ENCODE measurements around the gene ST6GAL1.

ST6GAL1 gene

GRCh38 chr3:187085021-187085666 is 154.8 kb downstream of the ST6GAL1 start:
- TF ChIP-seq ZNF274 (IDR thresholded peaks at IDR 0.05; ENCODE audit: low read depth, low read length) (no peak), YY1 (IDR thresholded peaks at IDR 0.05; ENCODE audit: insufficient read depth, insufficient read length) (no peak), SUZ12 (IDR thresholded peaks at IDR 0.05; ENCODE audit: extremely low read depth, insufficient read depth, insufficient read length) (no peak)
- Histone ChIP-seq H3K4me3 (ENCODE audit: insufficient read length, low read depth) (no peak overlapping the region), H3K9me3 (ENCODE audit: insufficient read depth, low read length) (peaks cover 21% of the 10 kb centered on the region), H3K36me3 (ENCODE audit: insufficient read depth, insufficient read length, low read length) (no peaks in the 10 kb centered on the region), H3K27me3 (ENCODE audit: insufficient read depth, insufficient read length) (no peaks in the 10 kb centered on the region), H3K9ac (ENCODE audit: insufficient read length, low read depth) (no peak overlapping the region), H3K4me1 (ENCODE audit: insufficient read depth, insufficient read length) (no peaks in the 10 kb centered on the region)
- DNase-seq (ENCODE audit: low read depth, low spot score): no peak

GRCh38 chr3:187085933-187086332 is 155.6 kb downstream of the ST6GAL1 start:
- H3K9me3 ChIP-seq (ENCODE audit: insufficient read depth, low read length): peaks cover 21% of the 10 kb centered on the region
- TF ChIP-seq SUZ12 (IDR thresholded peaks at IDR 0.05; ENCODE audit: extremely low read depth, insufficient read depth, insufficient read length) (no peak), YY1 (IDR thresholded peaks at IDR 0.05; ENCODE audit: insufficient read depth, insufficient read length) (no peak), ZNF274 (IDR thresholded peaks at IDR 0.05; ENCODE audit: low read depth, low read length) (no peak)
- no peak for DNase-seq (ENCODE audit: low read depth, low spot score)
- H3K4me3 ChIP-seq (ENCODE audit: insufficient read length, low read depth): no peak overlapping the region
- H3K27me3 ChIP-seq (ENCODE audit: insufficient read depth, insufficient read length): no peaks in the 10 kb centered on the region
- no peaks in the 10 kb centered on the region for H3K36me3 ChIP-seq (ENCODE audit: insufficient read depth, insufficient read length, low read length)
- no peaks in the 10 kb centered on the region for H3K4me1 ChIP-seq (ENCODE audit: insufficient read depth, insufficient read length)
- no peak overlapping the region for H3K9ac ChIP-seq (ENCODE audit: insufficient read length, low read depth)

- TF ChIP-seq YY1 (IDR thresholded peaks at IDR 0.05; ENCODE audit: insufficient read depth, insufficient read length) (no peak), SUZ12 (IDR thresholded peaks at IDR 0.05; ENCODE audit: extremely low read depth, insufficient read depth, insufficient read length) (no peak), ZNF274 (IDR thresholded peaks at IDR 0.05; ENCODE audit: low read depth, low read length) (no peak)
- no peaks in the 10 kb centered on the region for H3K36me3 ChIP-seq (ENCODE audit: insufficient read depth, insufficient read length, low read length)
- DNase-seq (ENCODE audit: low read depth, low spot score): no peak
- no peak overlapping the region for H3K9ac ChIP-seq (ENCODE audit: insufficient read length, low read depth)
- H3K4me1 ChIP-seq (ENCODE audit: insufficient read depth, insufficient read length): no peaks in the 10 kb centered on the region
- H3K4me3 ChIP-seq (ENCODE audit: insufficient read length, low read depth): no peak overlapping the region
- no peaks in the 10 kb centered on the region for H3K27me3 ChIP-seq (ENCODE audit: insufficient read depth, insufficient read length)
- peaks cover 21% of the 10 kb centered on the region for H3K9me3 ChIP-seq (ENCODE audit: insufficient read depth, low read length)
Observed at GRCh38 chr3:187086831-187087230, 156.5 kb downstream of the ST6GAL1 start.

GRCh38 chr3:187088701-187089100 is 158.4 kb downstream of the ST6GAL1 start:
- H3K9ac ChIP-seq (ENCODE audit: insufficient read length, low read depth): no peak overlapping the region
- peaks cover 36% of the 10 kb centered on the region for H3K9me3 ChIP-seq (ENCODE audit: insufficient read depth, low read length)
- H3K27me3 ChIP-seq (ENCODE audit: insufficient read depth, insufficient read length): no peaks in the 10 kb centered on the region
- no peak for DNase-seq (ENCODE audit: low read depth, low spot score)
- H3K36me3 ChIP-seq (ENCODE audit: insufficient read depth, insufficient read length, low read length): no peaks in the 10 kb centered on the region
- no peaks in the 10 kb centered on the region for H3K4me1 ChIP-seq (ENCODE audit: insufficient read depth, insufficient read length)
- TF ChIP-seq YY1 (IDR thresholded peaks at IDR 0.05; ENCODE audit: insufficient read depth, insufficient read length) (no peak), ZNF274 (IDR thresholded peaks at IDR 0.05; ENCODE audit: low read depth, low read length) (no peak), SUZ12 (IDR thresholded peaks at IDR 0.05; ENCODE audit: extremely low read depth, insufficient read depth, insufficient read length) (no peak)
- H3K4me3 ChIP-seq (ENCODE audit: insufficient read length, low read depth): no peak overlapping the region

- H3K27me3 ChIP-seq (ENCODE audit: insufficient read depth, insufficient read length): no peaks in the 10 kb centered on the region
- no peaks in the 10 kb centered on the region for H3K4me1 ChIP-seq (ENCODE audit: insufficient read depth, insufficient read length)
- H3K9ac ChIP-seq (ENCODE audit: insufficient read length, low read depth): no peak overlapping the region
- no peak overlapping the region for H3K4me3 ChIP-seq (ENCODE audit: insufficient read length, low read depth)
- no peak for DNase-seq (ENCODE audit: low read depth, low spot score)
- no peaks in the 10 kb centered on the region for H3K36me3 ChIP-seq (ENCODE audit: insufficient read depth, insufficient read length, low read length)
- TF ChIP-seq SUZ12 (IDR thresholded peaks at IDR 0.05; ENCODE audit: extremely low read depth, insufficient read depth, insufficient read length) (no peak), ZNF274 (IDR thresholded peaks at IDR 0.05; ENCODE audit: low read depth, low read length) (no peak), YY1 (IDR thresholded peaks at IDR 0.05; ENCODE audit: insufficient read depth, insufficient read length) (no peak)
- peaks cover 23% of the 10 kb centered on the region for H3K9me3 ChIP-seq (ENCODE audit: insufficient read depth, low read length)
Observed at GRCh38 chr3:187093320-187093719, 163.0 kb downstream of the ST6GAL1 start.

- Histone ChIP-seq H3K4me3 (ENCODE audit: insufficient read length, low read depth) (no peak overlapping the region), H3K27me3 (ENCODE audit: insufficient read depth, insufficient read length) (no peaks in the 10 kb centered on the region), H3K9ac (ENCODE audit: insufficient read length, low read depth) (no peak overlapping the region), H3K9me3 (ENCODE audit: insufficient read depth, low read length) (peaks cover 5% of the 10 kb centered on the region; the same call in 1 of the 2 replicates), H3K4me1 (ENCODE audit: insufficient read depth, insufficient read length) (no peaks in the 10 kb centered on the region), H3K36me3 (ENCODE audit: insufficient read depth, insufficient read length, low read length) (no peaks in the 10 kb centered on the region)
- TF ChIP-seq SUZ12 (IDR thresholded peaks at IDR 0.05; ENCODE audit: extremely low read depth, insufficient read depth, insufficient read length) (no peak), ZNF274 (IDR thresholded peaks at IDR 0.05; ENCODE audit: low read depth, low read length) (no peak), YY1 (IDR thresholded peaks at IDR 0.05; ENCODE audit: insufficient read depth, insufficient read length) (no peak)
- DNase-seq (ENCODE audit: low read depth, low spot score): no peak
Observed at GRCh38 chr3:187098923-187099512, 168.7 kb downstream of the ST6GAL1 start.

GRCh38 chr3:187101184-187102072 is 171.1 kb downstream of the ST6GAL1 start:
- Histone ChIP-seq H3K4me1 (ENCODE audit: insufficient read depth, insufficient read length) (no peaks in the 10 kb centered on the region), H3K36me3 (ENCODE audit: insufficient read depth, insufficient read length, low read length) (no peaks in the 10 kb centered on the region), H3K9me3 (ENCODE audit: insufficient read depth, low read length) (0 out of 2 replicates have a peak, but pooled peaks cover 5% of the 10 kb centered on the region), H3K27me3 (ENCODE audit: insufficient read depth, insufficient read length) (no peaks in the 10 kb centered on the region), H3K4me3 (ENCODE audit: insufficient read length, low read depth) (no peak overlapping the region), H3K9ac (ENCODE audit: insufficient read length, low read depth) (no peak overlapping the region)
- TF ChIP-seq YY1 (IDR thresholded peaks at IDR 0.05; ENCODE audit: insufficient read depth, insufficient read length) (no peak), SUZ12 (IDR thresholded peaks at IDR 0.05; ENCODE audit: extremely low read depth, insufficient read depth, insufficient read length) (no peak), ZNF274 (IDR thresholded peaks at IDR 0.05; ENCODE audit: low read depth, low read length) (no peak)
- no peak for DNase-seq (ENCODE audit: low read depth, low spot score)
